NCI-H524 treated with DMSO at 0.1 percent for 48 hours (cell line): ENCODE data around the gene ATP6V0A1.
"Not testable (repeated sequence)": the region's sequence is repeated elsewhere in the genome, so short reads cannot be mapped to it uniquely, and the experiment has no call there.

Experiments used
- DNase-seq: peaks from one replicate; lab custom pipeline; 2025; lab: John Stamatoyannopoulos, UW

Gene ATP6V0A1

GRCh38 chr17:42477173-42477572 is 18.5 kb downstream of the ATP6V0A1 start:
- DNase-seq = no peak

DNA sequence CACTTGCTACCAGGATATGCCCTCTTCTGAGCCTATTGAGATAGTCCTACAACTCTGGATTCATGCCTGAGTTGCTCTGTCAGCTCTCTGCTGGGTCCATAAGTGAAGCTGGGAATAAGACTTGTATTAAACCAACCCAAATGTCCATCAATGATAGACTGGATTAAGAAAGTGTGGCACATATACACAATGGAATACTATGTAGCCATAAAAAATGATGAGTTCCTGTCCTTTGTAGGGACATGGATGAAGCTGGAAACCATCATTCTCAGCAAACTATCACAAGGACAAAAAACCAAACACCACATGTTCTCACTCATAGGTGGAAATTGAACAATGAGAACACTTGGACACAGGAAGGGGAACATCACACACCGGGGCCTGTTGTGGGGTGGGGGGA is 19.1 kb downstream of the ATP6V0A1 start:
- DNase-seq = not testable (repeated sequence)

- no peak for DNase-seq
Observed at GRCh38 chr17:42484304-42484703, 25.6 kb downstream of the ATP6V0A1 start.

GRCh38 chr17:42485680-42486079 is 27.0 kb downstream of the ATP6V0A1 start:
- no peak for DNase-seq

DNA sequence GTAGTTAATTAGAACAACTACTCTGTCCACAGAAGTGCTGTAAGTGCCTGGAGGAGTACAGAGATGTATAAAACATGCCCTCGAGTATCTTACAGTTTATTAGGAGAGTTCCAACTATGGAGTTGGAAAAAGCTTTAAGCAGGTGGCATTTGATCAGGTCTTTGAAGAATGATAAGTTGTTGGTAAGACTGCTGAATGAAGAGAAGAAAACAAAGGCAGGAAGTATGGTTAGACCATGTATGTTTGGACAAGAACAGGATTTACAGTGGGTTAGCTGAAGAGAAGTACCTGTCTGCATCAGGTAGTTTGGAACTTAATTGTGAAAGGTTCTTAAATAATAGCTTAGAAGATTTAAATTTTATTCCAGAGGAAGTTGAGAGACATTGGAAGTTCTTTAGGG is 29.4 kb downstream of the ATP6V0A1 start:
- DNase-seq = no peak

DNA sequence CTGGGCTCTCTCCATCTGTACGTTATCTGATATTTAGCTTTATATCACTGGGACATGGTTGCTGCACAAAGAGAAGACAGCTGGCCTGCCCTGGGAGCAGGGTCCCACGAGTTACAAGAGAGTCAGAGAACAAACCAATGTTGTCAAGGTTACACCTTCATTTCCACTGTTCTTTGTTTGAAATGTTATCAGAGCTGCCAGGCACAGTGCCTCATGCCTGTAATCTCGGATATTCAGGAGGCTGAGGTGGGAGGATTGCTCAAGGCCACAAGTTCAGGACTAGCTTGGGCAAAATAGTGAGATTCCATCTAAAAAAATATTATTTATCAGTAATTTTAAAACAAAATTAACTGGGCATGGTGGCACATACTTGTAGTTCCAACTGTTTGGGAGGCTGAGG is 34.6 kb downstream of the ATP6V0A1 start:
- DNase-seq = no peak

DNA sequence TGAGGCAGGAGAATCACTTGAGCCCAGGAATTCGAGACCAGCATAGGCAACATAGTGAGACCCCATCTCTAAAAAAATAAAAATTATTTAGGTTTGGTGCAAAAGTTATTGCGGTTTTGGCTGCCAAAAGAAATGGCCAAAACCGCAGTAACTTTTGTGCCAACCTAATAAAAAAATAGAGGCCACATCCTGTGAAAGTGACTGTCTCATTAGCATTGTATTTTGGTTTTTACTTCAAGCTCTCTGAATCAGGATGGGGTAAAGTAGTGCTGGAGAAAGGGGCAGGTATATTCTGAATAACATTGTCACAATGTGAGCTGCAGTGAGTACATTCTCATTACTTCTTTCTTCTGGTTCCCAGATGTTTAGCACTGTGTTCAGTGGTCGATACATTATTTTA is 36.0 kb downstream of the ATP6V0A1 start:
- DNase-seq = no peak

DNA sequence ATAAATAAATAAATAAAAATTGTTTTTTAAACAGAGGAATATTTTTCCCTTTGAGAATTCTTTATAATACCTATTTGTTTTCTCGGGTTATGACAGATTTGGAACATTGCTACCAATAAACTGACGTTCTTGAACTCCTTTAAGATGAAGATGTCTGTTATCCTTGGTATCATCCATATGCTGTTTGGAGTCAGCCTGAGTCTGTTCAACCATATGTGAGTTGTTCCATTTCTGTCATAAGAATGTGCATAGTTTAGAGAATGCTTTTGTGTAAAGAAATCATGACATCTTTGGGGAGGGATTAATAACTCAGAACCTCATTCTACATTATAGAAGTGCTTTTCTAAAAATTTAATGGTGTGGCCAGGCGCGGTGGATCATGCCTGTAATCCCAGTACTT is 40.1 kb downstream of the ATP6V0A1 start:
- DNase-seq = no peak

- no peak for DNase-seq
Observed at GRCh38 chr17:42502091-42502490, 43.4 kb downstream of the ATP6V0A1 start.

GRCh38 chr17:42502926-42503325 is 44.2 kb downstream of the ATP6V0A1 start:
- no peak for DNase-seq

- no peak for DNase-seq
Observed at GRCh38 chr17:42507671-42508070, 49.0 kb downstream of the ATP6V0A1 start.

DNA sequence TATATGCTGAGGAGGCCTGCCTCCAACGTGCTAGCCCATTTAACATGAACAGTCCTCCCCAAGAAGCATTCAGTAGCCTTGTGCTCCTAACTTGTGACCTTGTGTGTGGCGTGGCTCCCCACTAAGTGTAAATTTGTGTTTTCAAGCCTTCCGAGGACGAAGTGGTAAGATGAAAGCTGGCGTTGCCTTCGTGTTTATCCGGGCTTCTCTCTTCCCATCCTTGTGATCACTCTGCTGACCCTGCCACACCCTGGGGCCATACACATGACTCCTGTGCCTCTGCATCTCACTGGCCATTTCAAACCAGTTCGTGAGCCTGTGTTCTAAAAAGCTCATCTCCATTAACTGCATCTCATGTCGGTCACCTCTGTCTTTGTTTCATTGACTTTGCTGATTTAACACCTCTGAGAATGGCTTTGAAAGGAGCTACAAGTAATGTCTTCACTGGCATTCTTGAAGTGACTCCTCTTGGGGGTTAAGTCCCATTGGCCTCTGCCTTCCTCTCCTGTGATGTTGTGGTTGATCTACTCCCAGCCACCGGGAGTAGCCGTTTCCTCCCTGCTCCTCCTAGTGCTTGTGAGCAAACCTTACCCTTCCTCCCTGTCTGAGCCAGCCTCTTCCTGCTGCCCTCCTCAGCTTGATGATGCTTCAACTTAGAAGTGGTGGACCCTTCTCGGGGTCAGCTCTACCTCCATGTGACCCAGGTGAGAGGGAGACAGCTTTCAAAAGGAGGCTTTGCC is 49.9 kb downstream of the ATP6V0A1 start:
- DNase-seq = no peak

GRCh38 chr17:42509409-42509808 is 50.7 kb downstream of the ATP6V0A1 start:
- no peak for DNase-seq

- DNase-seq = no peak
Observed at GRCh38 chr17:42509841-42510240, 51.2 kb downstream of the ATP6V0A1 start.

DNA sequence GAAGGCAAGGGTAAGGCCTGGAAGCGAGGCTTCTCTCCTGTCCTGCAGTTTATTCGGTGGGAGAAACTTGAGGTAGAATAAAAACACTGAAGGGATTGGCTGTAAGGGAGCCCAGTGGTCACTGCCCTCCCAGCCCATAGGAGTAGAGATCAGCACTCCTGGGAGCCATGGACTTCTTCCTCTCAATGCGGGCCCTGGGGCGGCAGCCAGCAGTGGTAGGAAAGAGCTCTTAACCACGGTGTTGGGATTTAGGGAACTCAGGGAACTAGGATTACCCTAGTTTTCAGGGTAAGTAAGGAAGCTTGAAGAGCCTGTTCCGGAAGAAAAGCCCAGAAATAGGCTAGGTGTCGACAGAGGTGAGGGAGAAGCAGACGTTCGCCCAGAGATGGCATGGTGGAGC is 53.6 kb downstream of the ATP6V0A1 start:
- no peak for DNase-seq

DNA sequence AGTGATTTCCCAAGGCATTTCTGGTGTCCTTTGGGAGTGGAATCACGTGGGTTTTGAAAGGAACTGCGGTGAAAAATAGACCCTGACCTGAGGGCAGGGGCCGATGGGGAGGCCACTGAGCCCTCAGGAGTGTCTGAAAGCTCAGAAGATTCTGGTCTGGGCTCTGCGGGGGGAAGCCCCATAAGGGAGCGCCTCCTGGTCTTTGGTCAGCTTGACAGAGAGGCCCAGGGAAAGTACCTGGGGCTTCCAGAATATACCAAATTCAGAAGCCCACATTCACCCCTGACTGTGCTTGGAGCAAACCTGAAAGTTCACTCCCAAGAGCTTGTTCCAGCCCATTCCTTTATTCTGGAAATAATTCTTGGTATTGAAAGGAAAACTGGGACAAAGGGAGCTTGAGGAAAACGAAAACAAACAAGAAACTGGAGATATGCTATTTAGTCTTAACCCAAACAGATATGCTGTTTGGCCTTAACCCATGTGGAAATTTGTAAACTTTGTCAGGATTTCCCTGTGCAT is 54.1 kb downstream of the ATP6V0A1 start:
- no peak for DNase-seq

- DNase-seq = no peak
Observed at GRCh38 chr17:42513686-42514085, 55.0 kb downstream of the ATP6V0A1 start.

DNA sequence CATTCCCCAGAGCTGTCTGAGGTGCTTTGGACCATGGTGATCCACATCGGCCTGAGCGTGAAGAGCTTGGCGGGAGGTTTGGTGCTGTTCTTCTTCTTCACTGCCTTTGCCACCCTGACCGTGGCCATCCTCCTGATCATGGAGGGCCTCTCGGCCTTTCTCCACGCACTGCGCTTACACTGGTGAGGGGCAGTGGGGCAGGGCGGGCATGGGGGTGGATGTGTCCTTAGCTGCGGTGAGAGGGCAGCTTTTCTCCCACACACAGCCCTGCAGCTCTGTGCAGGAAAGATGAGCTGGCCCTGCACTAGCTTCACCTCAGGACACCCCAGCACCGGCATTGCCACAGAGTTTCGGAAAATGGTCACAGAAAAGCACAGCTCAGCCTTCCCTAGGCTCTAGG is 55.6 kb downstream of the ATP6V0A1 start:
- DNase-seq = no peak

- no peak for DNase-seq
Observed at GRCh38 chr17:42514867-42515266, 56.2 kb downstream of the ATP6V0A1 start.

- peak; percentile 13 for DNase-seq
Observed at GRCh38 chr17:42517516-42517915, 58.8 kb downstream of the ATP6V0A1 start.

GRCh38 chr17:42518046-42518754 is 59.5 kb downstream of the ATP6V0A1 start:
- DNase-seq = peak; percentile 61

DNA sequence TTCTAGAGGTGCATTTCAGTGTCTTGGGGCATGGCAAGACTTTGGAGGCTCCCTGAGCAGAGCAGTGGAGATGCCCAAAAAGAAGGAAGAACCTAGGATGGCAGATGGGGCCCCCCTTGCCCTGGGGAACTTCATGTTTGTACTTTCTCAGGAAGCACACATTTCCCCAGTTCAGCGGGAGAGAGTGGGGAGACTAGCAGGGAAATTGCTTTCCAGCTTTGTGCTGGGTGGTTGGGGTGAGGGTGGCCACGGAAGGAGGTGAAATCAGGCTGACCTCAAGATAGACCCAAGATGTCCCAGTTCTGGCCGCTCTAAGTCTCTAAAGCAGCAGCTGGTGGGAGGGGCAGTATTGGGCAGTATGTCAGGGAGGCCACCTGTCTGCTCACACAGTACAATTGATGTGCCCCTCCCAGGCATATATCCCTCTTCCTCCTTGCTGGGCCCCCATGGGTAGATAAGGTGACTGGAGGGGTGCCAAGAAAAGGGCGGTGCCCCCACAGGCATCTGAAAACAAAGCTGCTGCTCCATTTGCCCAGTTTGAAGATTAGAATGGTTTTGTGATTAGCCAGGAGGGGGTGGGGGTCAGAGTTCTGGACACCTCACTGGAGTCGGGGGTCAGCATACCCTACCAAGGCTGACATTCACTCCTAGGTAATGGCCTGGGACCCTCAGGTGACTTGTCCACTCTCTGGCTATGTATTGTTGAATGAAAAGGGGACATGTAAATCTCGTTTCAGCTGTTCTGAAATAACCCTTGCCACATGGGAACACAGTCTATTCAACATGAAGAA is 60.3 kb downstream of the ATP6V0A1 start:
- peak; percentile 46 for DNase-seq
